Keratinocyte (primary cell): ENCODE data around the gene SLC16A13. TPM values are rescaled to one million over a fixed set of nuclear protein-coding genes. Genes with fewer than 3 reads are reported as not detected.

ENCODE experiments used
- DNase-seq: peaks from one replicate; pipeline ENCODE4 v3.0.0-alpha.2; 2011; ENCODE audit warnings: low read depth, missing footprints, low spot score
- FAIRE-seq: peaks from 2 replicates; lab custom pipeline; 2011; peaks lifted over from hg19 to GRCh38; lab: Jason Lieb, UNC
- H2AFZ ChIP-seq: 2 replicates; pipeline ENCODE4 v1.6.0; 2012; ENCODE audit warnings: low read length, control low read depth, inconsistent platforms; ENCODE audit not compliant: control insufficient read depth
- H3K27ac ChIP-seq: 2 replicates; pipeline ENCODE4 v1.5.1; 2011; ENCODE audit warnings: low read length; ENCODE audit not compliant: control insufficient read depth, insufficient read depth
- H3K27me3 ChIP-seq: 3 replicates; pipeline ENCODE4 v1.6.0; 2011; ENCODE audit warnings: low read length; ENCODE audit not compliant: control insufficient read depth, insufficient read depth; ENCODE audit errors: extremely low read depth
- H3K36me3 ChIP-seq, 2 experiments: 2 replicates in 1 of 2; 3 replicates in 1 of 2; pipeline ENCODE4 v1.5.1; 2011; ENCODE audit warnings: low read length in 2 of 2, mild to moderate bottlenecking in 1 of 2; ENCODE audit not compliant: control insufficient read depth in 2 of 2, insufficient read depth in 2 of 2; ENCODE audit errors: extremely low read depth in 1 of 2
- H3K4me1 ChIP-seq: 3 replicates; pipeline ENCODE4 v1.5.1; 2011; ENCODE audit warnings: low read length; ENCODE audit not compliant: control insufficient read depth, insufficient read depth; ENCODE audit errors: extremely low read depth
- H3K4me2 ChIP-seq: 3 replicates; pipeline ENCODE4 v1.6.0; 2011; ENCODE audit warnings: low read depth, low read length; ENCODE audit not compliant: control insufficient read depth, insufficient read depth; ENCODE audit errors: extremely low read depth
- H3K4me3 ChIP-seq, 3 experiments: fragments of 200-600 bp in 1 of 3; sonication (generic) in 1 of 3; 2 replicates in 2 of 3; 3 replicates in 1 of 3; pipeline ENCODE4 v1.5.1; 2011 to 2016; ENCODE audit warnings: low read length in 3 of 3, mild to moderate bottlenecking in 3 of 3, control low read depth in 2 of 3, inconsistent platforms in 1 of 3, low read depth in 1 of 3, mixed read lengths in 1 of 3, mixed run types in 1 of 3, moderate library complexity in 1 of 3; ENCODE audit not compliant: control insufficient read depth in 2 of 3, insufficient read depth in 2 of 3; ENCODE audit errors: extremely low read depth in 1 of 3
- H3K79me2 ChIP-seq: 2 replicates; pipeline ENCODE4 v1.6.0; 2012; ENCODE audit warnings: low read length; ENCODE audit not compliant: control insufficient read depth, insufficient read depth
- H3K9ac ChIP-seq: 3 replicates; pipeline ENCODE4 v1.6.0; 2011; ENCODE audit warnings: low read length; ENCODE audit not compliant: control insufficient read depth, insufficient read depth; ENCODE audit errors: extremely low read depth
- H3K9me1 ChIP-seq: 3 replicates; pipeline ENCODE4 v1.6.0; 2011; ENCODE audit warnings: low read length; ENCODE audit not compliant: control insufficient read depth, insufficient read depth; ENCODE audit errors: extremely low read depth
- H3K9me3 ChIP-seq: 2 replicates; pipeline ENCODE4 v1.5.1; 2012; ENCODE audit warnings: low read depth, low read length; ENCODE audit not compliant: control insufficient read depth
- H4K20me1 ChIP-seq: 3 replicates; pipeline ENCODE4 v1.6.0; 2011; ENCODE audit warnings: low read length; ENCODE audit not compliant: control insufficient read depth, insufficient read depth; ENCODE audit errors: extremely low read depth
- CTCF ChIP-seq, 3 experiments: IDR thresholded peaks in 1 of 3; conservative IDR thresholded peaks in 1 of 3; optimal IDR thresholded peaks in 1 of 3; 2 replicates in 2 of 3; 3 replicates in 1 of 3; pipeline versions ENCODE3 to v1.5.1; 2011; ENCODE audit warnings: low read length in 3 of 3, mild to moderate bottlenecking in 3 of 3, moderate library complexity in 2 of 3, control low read depth in 1 of 3, inconsistent platforms in 1 of 3; ENCODE audit not compliant: insufficient read depth in 2 of 3; ENCODE audit errors: extremely low read depth in 1 of 3
- EZH2 ChIP-seq: IDR thresholded peaks from one replicate; pipeline ENCODE4 v1.6.1; 2012; ENCODE audit warnings: inconsistent platforms, mild to moderate bottlenecking, low read length, moderate library complexity
- dilution Hi-C: fragments of 300-500 bp; cut with MboI; formaldehyde crosslinking; loops from one replicate; pipeline ENCODE4 v1.7.0; 2020; ENCODE audit warnings: low sequenced_read_pairs; ENCODE audit not compliant: extremely low pct_ligation_motif_present
- polyA plus RNA-seq, 5 experiments: library from polyadenylated mRNA; depleted of rRNA in 3 of 5; stranded (reverse) in 3 of 5; stranded (forward) in 1 of 5; unstranded in 1 of 5; fragments of >200 nt; gene quantifications; 1 replicate in 1 of 5; 2 replicates in 3 of 5; 3 replicates in 1 of 5; pipeline versions ENCODE4 v1.2.1 to v1.2.3, GENCODE V29; 2011 to 2012; ENCODE audit warnings: missing spikeins in 2 of 5, low read depth in 1 of 5, low replicate concordance in 1 of 5

Gene SLC16A13
- polyA plus RNA-seq, 1 donor (not counting 4 experiments of a cell fraction or from before 2014, with no cell fraction given), result 2.7 TPM

GRCh38 chr17:7017827-7018200, 18.0 kb upstream of the SLC16A13 start:
- dilution Hi-C loops, result no loop called here
- H3K79me2 ChIP-seq, result peaks cover 13% of the 10 kb centered on the region
- H3K9me3 ChIP-seq, result no peaks in the 10 kb centered on the region
- TF ChIP-seq EZH2 (no peak), CTCF (optimal IDR thresholded peaks at IDR 0.05 in 1 of 3, IDR thresholded peaks at IDR 0.05 in 1 of 3, conservative IDR thresholded peaks at IDR 0.05 in 1 of 3; ENCODE audit: extremely low read depth in 1 of 3, insufficient read depth in 2 of 3, low read length in 3 of 3) (no peak)
- H3K4me2 ChIP-seq, result no peak overlapping the region
- FAIRE-seq, result no peak
- H3K27me3 ChIP-seq, result peaks cover 6% of the 10 kb centered on the region
- peaks cover 2% of the 10 kb centered on the region for H3K9me1 ChIP-seq
- no peak for DNase-seq
- H3K4me3 ChIP-seq, result no peak overlapping the region
- no peak overlapping the region for H2AFZ ChIP-seq
- no peak overlapping the region for H3K9ac ChIP-seq
- H3K36me3 ChIP-seq, result peaks cover 5 to 6% of the 10 kb centered on the region in 2 experiments
- H3K4me1 ChIP-seq, result peaks cover 19% of the 10 kb centered on the region
- no peaks in the 10 kb centered on the region for H4K20me1 ChIP-seq
- no peak overlapping the region for H3K27ac ChIP-seq

- H3K27ac ChIP-seq, result no peak overlapping the region
- H3K36me3 ChIP-seq, result peaks cover 5 to 6% of the 10 kb centered on the region in 2 experiments
- dilution Hi-C loops, result no loop called here
- no peak overlapping the region for H3K4me2 ChIP-seq
- H3K4me3 ChIP-seq, result no peak overlapping the region
- peaks cover 17% of the 10 kb centered on the region for H3K4me1 ChIP-seq
- no peaks in the 10 kb centered on the region for H4K20me1 ChIP-seq
- DNase-seq (no peak), FAIRE-seq (no peak)
- H2AFZ ChIP-seq, result no peak overlapping the region
- H3K27me3 ChIP-seq, result peaks cover 11% of the 10 kb centered on the region
- H3K9me3 ChIP-seq, result no peaks in the 10 kb centered on the region
- TF ChIP-seq CTCF (optimal IDR thresholded peaks at IDR 0.05 in 1 of 3, IDR thresholded peaks at IDR 0.05 in 1 of 3, conservative IDR thresholded peaks at IDR 0.05 in 1 of 3; ENCODE audit: extremely low read depth in 1 of 3, insufficient read depth in 2 of 3, low read length in 3 of 3), result no peak
- no peak for TF ChIP-seq EZH2
- peaks cover 2% of the 10 kb centered on the region for H3K9me1 ChIP-seq
- H3K9ac ChIP-seq, result no peak overlapping the region
- H3K79me2 ChIP-seq, result peaks cover 7% of the 10 kb centered on the region
Observed at GRCh38 chr17:7018331-7018964, 17.4 kb upstream of the SLC16A13 start.
